SK-N-DZ (cell line): Measurements from ENCODE around the gene GPR141.
A peak's percentile ranks its signal among the peaks of the same experiment; 100 is the strongest.

Experiments used
- DNase-seq: peaks from one replicate; pipeline ENCODE4 v3.0.0-alpha.2; 2015; ENCODE audit warnings: low spot score

The GPR141 gene

DNA sequence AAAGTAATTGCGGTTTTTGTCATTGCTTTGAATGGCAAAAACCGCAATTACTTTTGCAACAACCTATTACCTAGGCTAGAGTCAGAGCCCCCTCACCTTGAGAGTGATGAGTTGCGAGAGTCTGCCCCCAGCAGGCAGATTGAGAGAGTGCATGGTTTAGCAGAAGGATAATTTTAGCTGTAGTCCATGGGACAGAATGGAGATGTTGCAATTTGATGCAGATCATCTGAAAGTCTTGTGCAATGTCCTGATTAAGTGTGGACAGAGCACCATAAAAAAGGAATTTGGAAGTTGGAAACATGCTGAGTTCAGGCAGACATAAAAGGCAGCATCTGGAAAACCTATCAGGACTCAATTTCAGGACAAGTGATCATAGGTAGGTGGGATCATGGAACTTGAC, 48.7 kb downstream of the GPR141 start:
- peak; percentile 36 for DNase-seq

GRCh38 chr7:37732888-37733287, 49.3 kb downstream of the GPR141 start:
- DNase-seq, result no peak

DNA sequence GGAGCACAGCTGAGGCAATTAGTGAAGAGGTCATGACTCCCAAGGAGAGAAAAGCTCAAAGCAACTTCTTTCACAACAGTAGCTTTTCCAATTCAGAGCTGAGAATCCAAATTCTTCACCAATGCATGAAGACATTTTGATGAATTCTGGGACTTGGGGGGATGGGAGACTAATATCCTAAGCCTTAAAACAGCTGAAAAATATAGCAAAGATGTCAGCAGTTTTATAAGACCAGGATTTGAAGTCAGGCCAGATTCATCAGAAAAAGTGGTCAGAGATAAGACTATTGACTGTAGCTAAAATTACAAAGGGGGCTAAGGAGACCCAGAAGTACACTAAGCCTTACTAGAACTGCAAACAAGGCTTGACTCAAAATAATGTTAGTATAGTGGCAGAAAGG, 51.6 kb downstream of the GPR141 start:
- DNase-seq, result no peak

- DNase-seq, result no peak
Observed at GRCh38 chr7:37738321-37738720, 54.8 kb downstream of the GPR141 start.

- no peak for DNase-seq
Observed at GRCh38 chr7:37740398-37740797, 56.8 kb downstream of the GPR141 start.

- DNase-seq, result no peak
Observed at GRCh38 chr7:37741776-37742175, 58.2 kb downstream of the GPR141 start.

GRCh38 chr7:37751096-37751495, 67.5 kb downstream of the GPR141 start:
- DNase-seq, result no peak

DNA sequence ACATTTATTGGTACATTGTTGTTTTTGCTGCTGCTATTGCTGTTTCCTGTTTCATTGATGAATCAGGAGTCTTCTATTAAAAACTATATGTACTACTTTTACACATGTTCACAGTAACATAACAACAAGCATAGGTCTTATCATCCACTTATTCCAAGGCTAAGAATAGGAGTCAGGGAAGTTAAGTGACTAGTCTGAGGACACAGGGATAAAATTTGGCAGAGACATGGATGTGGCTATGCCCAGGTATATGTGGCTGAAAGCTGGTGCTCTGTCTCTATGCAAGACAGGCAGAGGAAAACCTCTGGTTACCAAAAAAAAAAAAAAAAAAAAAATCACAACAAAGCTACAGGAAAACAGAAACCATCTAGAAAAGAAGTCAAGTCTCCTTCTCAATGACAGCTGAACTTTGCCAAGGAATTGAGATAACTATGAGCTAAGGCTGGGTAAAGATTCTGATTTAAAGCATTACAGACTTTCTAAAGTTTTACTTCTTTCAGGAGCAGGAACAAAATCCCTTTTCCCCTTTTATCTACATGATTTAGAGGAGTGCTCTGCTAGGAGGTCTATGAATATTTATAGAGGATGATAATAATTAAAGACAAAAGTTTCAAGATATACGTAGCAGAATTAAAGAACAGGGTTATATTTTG, 70.0 kb downstream of the GPR141 start:
- DNase-seq, result no peak

DNA sequence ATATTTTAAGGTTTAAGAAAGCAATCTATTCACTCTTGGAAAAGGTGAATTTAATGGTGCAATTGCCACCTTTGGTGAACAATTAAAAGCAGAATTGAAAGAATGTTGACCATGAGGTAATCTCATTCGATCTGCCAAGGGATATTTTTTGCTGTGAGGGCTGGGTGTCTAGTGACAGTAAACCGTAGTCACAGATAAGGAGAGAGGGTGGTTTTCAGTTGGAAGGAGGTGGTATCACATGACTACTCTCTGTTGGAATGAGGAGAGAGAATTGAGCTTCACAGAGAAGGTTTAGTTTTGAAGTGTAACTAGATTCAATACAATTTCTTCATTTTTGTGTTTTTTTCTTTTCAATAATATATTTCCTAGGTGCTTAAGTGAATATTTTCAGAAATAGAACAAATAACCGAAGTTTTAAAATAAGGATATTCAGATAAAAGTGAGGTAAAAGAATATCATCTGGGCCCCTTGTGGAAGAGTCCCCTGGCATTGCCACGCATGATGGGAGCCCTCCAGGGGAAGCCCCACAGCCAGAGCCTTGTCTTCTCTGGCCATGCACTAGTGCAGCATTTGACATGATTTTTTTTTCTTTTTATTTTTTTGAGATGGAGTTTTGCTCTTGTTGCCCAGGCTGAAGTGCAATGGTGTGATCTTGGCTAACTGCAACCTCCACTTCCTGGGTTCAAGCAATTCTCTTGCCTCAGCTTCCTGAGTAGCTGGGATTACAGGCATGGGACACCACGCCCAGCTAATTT, 73.4 kb downstream of the GPR141 start:
- no peak for DNase-seq

DNA sequence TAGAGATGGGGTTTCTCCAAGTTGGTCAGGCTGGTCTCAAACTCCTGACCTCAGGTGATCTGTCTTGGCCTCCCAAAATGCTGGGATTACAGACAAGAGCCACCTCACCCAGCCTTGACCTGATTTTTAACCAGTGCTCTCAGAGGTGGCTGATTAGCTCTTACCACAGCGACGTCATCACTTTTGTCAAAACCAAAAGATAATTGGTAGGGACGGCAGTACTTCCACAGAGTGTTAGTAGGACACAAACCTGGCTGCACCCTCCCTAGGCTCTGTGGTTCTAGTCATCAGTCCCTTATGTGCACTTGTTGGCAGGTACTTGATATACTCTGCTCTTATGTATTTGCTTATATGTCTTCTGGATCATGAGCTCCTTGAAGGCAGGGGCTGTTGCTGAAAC, 74.0 kb downstream of the GPR141 start:
- DNase-seq, result no peak

DNA sequence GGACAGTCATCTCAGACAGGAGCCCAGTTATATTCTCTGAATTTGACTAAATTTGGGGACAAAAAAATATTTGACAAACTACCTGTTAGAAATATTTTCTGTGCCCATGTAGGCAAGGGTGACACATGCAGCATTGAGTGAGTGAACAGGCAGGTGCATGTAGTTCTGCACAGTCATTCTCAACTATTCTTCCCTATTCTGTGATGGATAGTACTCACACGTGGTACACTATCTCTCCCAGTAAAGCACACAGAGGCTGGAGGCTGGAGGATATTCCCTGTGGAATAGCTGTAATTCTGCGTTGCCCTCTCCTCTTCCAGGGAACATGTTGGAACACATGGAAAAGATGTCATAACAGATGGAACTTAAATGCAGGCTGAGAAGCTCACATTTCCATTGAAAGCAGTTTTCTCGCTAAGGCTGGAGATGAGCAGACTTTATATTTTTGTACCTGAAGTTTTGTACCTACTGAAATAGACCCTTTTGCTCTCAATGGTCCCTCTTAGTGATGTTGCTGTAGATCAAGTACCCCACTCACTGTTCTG, 75.0 kb downstream of the GPR141 start:
- no peak for DNase-seq

GRCh38 chr7:37759526-37759925, 76.0 kb downstream of the GPR141 start:
- no peak for DNase-seq

DNA sequence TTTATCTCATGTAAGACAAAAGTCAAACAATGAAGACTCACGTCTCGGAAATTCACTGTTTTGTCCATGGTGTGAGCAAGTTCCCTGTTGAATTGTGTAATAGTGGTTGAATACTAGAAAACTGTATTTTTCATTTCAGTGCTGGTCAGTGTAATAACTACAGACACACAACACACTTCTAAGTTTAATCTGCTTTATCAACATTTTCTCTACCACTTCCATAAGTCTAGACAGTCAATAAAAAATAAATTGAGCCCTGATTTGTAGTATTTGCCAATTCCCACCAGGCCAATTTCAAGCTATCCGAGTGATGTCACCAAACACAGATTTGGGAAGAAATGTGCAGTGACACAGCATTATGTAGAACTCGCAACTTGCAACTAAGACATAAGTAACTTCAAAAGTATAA, 81.9 kb downstream of the GPR141 start:
- no peak for DNase-seq

- DNase-seq, result no peak
Observed at GRCh38 chr7:37765872-37766525, 82.4 kb downstream of the GPR141 start.

- no peak for DNase-seq
Observed at GRCh38 chr7:37768611-37769010, 85.0 kb downstream of the GPR141 start.

DNA sequence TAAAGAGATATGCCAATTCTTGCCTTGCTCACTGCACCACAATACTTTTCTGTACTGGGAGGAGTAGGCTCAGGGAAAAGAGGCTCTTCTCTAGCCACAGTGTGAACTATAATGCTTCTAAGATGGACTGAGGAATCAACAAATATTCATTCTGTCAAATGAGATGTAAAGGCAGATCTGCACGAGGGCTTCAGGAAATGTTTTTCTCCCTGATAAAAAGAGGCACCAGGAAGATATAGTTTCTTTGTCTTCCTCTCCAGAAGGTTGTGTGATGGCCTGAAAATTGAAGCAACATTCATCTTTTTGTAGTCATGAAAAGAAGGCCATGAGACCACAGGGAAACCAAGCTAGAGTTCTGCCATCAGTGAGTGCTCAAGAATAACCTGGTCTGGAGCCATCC, 85.7 kb downstream of the GPR141 start:
- DNase-seq, result no peak

DNA sequence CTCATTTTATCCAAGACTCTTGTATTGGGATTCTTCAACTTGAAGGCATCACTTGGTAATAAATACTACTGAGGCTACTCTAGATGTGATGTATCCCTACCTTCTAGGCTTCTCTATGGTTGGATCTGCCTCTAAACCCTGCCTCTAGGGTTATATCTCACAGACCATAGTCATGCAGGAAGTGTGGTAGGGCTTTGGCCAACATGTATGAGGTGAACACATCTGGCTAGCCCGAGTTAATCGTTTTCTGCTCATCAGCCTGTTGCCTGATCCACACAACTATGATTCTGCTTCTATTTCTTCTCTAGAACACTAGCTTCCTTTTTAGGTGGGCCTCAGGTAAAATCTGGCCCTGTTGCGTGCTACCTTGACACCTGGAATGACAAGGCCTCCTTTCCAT, 86.2 kb downstream of the GPR141 start:
- DNase-seq, result no peak

DNA sequence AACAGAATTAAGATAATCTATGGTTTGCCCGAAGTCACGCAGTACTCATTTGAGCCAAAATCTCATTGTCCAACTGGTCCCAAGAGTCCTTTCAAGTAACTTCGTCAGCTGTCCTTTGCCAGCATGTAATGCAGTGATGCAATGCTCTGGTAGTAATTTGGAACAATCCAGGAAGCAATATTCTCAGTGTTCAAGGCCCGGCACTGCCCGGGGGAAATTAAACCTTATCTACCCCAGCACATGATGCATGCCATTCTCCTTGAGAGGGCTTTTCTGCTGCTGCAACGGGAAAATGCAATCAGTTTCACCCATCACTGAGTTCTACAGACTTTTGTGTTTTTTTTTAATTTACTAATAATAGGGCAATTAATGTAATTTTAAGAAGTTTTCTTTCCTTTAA, 87.3 kb downstream of the GPR141 start:
- DNase-seq, result no peak

- no peak for DNase-seq
Observed at GRCh38 chr7:37771342-37771741, 87.8 kb downstream of the GPR141 start.

GRCh38 chr7:37771801-37772200, 88.2 kb downstream of the GPR141 start:
- no peak for DNase-seq

GRCh38 chr7:37775921-37776320, 92.4 kb downstream of the GPR141 start:
- DNase-seq, result no peak

DNA sequence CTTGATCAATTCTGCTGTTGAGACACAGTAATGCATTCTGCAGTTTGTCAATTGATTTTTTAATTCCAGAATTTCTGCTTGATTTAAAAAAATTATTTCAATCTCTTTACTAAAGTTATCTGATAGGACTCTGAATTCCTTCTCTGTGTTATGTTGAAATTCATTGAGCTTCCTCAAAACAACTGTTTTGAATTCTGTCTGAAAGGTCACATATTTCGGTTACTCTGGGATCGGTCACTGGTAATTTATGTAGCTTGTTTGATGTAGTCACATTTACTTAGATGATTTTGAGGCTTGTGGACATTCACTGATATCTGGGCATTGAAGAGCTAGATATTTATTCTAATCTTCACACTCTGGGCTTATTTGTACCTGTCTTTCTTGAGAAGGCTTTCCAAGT, 97.6 kb downstream of the GPR141 start:
- DNase-seq, result no peak

DNA sequence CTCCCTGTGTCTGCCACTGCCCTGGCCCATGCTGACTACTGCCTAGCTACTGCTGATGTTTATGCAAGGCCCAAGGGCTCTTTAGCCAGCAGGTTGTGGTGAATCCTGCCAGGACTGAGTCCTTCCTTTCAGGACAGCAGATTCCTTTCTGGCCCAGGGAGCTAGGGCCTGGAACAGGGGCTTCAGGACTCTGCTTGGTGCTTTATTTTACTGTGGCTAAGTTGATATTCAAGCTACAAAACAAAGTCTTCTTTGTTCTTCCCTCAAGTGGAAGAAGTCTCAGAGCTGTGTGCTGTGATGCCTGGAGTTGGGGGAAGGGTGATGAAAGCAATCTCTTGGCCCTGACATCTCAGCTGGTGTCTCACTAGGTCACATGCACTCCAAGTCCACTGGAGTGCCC, 98.6 kb downstream of the GPR141 start:
- no peak for DNase-seq
